GM18519 (cell line): ENCODE results near the gene FAM221A.
"Not testable (repeated sequence)": the region's sequence is repeated elsewhere in the genome, so short reads cannot be mapped to it uniquely, and the experiment has no call there.

Source experiments
- ATAC-seq: cut with Tn5 transposase; IDR thresholded peaks from one replicate; pipeline ENCODE4 v1.9.1; 2021; ENCODE audit warnings: mild to moderate bottlenecking, moderate library complexity; ENCODE audit not compliant: unreplicated experiment, low FRiP score

The FAM221A gene

DNA sequence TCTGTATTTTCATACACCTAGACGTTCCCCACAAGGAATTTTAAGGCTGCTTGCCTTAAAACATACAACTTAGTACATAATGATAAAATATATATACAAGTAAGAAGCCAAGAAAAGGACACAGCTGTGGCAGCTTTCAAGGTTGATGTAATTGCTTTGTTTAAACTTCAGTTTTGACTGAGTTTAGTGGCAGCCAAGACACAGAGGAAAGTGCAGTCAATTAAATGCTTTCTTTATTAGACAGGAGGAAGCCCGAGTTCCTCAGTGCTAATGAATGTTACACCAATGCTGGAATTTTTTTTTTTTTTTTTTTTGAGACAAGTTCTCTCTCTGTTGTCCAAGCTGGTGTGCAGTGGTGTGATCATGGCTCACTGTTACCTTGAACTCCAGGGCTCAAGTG lies 18.8 kb downstream of the FAM221A start:
- ATAC-seq = no peak

DNA sequence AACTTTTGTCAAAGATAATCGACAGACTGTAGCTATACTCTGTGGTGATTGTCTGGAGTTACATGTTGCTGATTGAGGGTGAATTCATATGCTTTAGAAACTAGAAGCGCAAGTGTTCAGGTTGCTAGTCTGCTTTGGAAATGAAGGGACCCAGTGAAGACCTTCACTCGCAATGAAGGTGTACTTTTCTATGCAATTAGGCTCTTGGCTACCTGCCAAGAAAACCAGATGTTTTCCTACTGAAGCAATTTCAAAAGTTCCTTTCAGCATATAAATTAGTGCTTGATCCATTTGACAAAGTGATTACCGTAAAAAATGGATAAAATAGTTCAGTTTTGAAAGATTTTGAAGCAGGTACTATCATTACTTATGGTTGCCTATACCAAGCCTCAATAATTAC lies 20.0 kb downstream of the FAM221A start:
- no peak for ATAC-seq

GRCh38 chr7:23709081-23709750 lies 29.2 kb downstream of the FAM221A start:
- ATAC-seq = no peak

DNA sequence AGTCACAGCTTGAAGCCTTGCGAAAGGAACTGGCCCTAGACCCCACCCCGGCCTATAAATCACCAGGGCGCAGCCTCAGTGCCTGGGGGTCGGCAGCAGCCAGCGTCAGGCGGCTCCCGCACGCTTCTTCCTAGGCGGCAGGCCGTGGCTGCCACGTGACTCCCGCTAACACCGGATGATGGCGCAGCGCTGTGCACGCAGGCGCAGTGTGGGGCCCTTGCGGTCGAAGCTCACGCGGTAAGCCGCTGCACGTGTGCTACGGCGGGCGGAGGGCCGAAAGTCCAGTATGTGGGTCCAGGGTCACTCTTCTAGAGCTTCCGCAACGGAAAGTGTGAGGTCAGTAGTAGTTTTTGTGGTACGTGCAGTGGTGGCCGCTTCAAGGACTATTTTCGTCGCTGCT lies 30.0 kb downstream of the FAM221A start, which contains the start of gene STK31:
STK31 (plus strand) TSS at position 220 of the 400 bp plus-strand sequence; CDS start at position 287, 67 bp downstream.
- no peak for ATAC-seq

DNA sequence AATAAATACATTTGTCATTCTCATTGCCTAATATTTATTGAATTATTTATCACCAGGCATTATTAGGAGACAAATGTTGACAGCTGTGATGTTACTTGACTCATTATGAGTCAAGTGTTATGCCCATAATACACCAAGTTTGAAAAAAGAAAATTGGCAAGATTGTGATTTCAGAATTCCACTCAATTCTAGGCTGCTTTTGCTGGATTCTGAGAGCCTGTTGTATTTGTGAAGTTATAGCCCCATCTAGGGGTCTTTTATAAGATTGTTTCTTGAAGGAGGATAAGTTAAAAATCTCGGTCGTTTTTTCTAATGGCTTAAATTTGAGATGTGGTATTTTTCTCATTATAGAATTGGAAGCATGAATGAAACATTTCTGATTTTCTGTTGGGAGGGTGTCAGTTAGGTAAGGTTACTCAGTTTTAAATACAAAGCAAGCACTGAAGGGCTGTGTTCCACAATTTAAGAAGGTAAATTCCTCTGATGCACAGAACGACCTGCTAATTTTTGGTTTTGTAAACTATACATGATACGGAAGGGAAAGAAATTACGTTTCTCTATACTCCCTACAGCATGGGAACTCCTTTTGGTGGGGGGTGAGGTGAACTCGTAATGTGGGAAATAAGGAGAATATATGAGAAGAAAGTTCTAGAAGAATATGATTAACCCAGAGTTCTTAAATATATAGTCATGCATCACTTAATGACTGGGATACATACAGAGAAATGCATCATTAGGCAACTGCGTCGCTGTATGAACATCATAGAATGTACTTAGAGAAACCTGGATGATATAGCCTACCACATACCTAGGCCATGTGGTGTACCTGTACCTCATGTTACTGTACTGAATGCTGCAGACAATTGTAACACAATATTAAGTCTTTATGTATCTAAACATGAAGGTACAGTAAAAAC lies 32.6 kb downstream of the FAM221A start:
- ATAC-seq = no peak

GRCh38 chr7:23713285-23714149 lies 33.5 kb downstream of the FAM221A start:
- ATAC-seq = no peak

DNA sequence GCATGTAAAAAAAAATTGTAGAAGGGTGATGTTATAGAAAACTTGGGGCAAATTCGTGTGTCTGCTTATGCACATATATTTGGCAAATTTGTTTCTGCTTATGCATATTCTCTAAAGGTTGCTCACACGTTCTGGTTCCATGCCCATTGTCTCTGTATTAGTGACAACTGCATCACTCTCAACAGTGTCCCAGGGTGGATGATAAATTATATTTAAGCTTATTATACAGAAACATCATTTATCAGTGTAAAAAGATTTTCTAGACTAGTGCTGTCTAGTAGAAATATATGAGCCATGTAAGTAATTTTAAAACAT lies 34.1 kb downstream of the FAM221A start:
- ATAC-seq = no peak

GRCh38 chr7:23714579-23714978 lies 34.6 kb downstream of the FAM221A start:
- no peak for ATAC-seq

GRCh38 chr7:23715099-23715498 lies 35.1 kb downstream of the FAM221A start:
- no peak for ATAC-seq

GRCh38 chr7:23717788-23718187 lies 37.8 kb downstream of the FAM221A start:
- no peak for ATAC-seq

- no peak for ATAC-seq
Observed at GRCh38 chr7:23721456-23721855, 41.5 kb downstream of the FAM221A start.

GRCh38 chr7:23722587-23723216 lies 42.7 kb downstream of the FAM221A start:
- ATAC-seq = not testable (repeated sequence)

DNA sequence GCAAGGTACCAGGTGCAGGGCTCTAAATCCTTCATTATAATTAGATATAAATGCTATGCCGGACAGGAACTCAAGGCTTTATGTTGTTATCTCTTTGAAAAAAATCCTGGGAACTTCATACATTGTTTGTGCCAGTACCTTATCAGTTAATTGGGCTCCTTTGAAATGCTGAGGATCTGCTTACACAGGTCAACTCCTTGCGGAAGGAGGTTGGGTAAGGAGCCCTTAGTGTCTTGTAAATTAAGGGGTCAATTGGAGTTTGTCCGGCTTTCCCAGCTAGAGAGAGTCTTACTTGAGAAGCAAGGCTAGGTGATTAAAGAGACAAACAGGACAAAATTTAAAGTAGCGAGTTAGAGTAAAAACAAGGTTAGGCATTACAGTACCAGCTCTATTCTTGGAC lies 44.1 kb downstream of the FAM221A start:
- ATAC-seq = not testable (repeated sequence)

DNA sequence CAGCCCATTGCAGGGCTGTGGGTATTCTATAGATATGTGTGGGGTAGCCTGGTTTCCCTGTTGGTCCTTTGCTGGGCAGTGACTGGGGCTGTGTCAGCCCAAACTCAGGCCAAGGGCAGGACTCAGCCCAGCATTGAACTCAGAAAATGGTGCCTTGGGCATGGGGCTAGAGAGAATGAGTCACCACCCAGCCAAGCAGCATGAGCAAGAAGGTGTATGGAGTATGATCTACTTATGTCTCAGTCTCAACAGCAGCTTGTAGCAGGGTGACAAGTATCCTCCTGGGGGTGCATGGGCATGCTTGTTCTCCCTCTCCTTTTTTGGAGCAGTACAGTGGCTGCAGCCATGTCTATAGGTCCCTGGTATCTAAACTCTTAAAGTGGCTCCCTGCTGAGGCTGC lies 62.1 kb downstream of the FAM221A start:
- ATAC-seq = no peak

DNA sequence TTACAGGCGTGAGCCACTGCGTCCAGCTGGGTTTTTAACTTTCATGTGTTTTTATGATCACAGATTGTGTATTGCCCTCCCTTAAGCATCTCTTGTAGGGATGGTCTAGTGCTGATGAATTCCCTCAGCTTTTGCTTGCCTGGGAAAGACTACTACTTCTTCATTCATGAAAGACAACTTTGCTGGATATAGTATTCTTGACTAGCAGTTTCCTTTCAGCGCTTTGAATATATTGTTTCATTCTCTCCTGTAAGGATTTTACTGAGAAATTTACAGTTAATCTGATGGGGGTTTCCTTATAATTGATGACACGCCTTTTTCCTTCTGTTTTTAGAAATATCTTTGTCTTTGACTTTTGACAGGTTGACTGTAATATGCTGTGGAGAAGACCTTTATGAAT lies 63.2 kb downstream of the FAM221A start:
- ATAC-seq = no peak

DNA sequence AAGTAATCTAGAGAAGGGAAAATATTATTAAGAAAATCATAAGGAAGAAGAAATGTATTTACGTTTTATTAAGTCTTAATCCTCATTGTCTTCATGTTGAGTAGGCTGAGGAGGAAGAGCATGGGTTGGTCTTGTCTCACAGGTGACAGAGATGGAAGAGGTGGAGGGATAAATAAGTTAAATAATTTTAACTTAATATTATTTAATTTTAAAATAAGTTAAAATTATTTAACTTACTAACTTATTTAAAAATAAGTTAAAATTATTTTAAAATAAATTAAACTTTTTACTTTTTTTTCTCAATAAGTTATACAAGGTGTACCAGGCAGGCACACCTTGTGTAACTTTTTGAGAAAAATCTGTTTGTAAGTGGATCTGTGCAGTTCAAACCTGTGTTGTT lies 66.6 kb downstream of the FAM221A start:
- no peak for ATAC-seq

- ATAC-seq = no peak
Observed at GRCh38 chr7:23751852-23752251, 71.9 kb downstream of the FAM221A start.
